ENCODE measurements around the gene CRNKL1.

DNA sequence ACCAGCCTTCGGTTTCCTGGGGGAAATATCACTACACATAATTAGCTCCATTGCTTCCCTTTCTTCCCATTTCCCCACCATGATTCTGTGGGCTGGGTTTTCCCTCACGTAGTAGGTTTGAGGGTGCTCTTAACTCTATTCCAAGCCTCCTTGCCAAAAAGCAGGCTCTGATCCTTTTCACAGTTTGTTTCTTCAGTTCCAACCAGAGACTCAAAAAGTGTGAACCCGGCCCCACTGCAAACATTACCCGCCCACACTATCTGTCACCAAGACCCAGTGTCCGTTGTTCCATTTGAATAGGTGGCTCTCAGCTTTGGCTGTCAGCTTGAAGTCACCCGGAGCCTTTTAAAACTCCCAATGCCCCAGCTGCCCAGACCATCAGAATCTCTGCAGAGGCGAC lies 46.9 kb downstream of the CRNKL1 start:
- TF ChIP-seq POLR2A (IDR thresholded peaks at IDR 0.05; ENCODE audit: low read depth, low read length) = no peak
- no peak for TF ChIP-seq POLR2AphosphoS5 (IDR thresholded peaks at IDR 0.05; ENCODE audit: low read depth, low read length)
- no peak for TF ChIP-seq TAF1 (IDR thresholded peaks at IDR 0.05; ENCODE audit: borderline replicate concordance, low read depth, low read length)

All from GM12892 (cell line).